Mesendoderm (in vitro differentiated cells): ENCODE measurements around the gene RETREG2.
A peak's percentile ranks its signal among the peaks of the same experiment; 100 is the strongest.

ENCODE experiments used
- DNase-seq: peaks from one replicate; pipeline ENCODE4 v3.0.0; 2013
- H2AK5ac ChIP-seq: 2 replicates; pipeline ENCODE4 v1.6.1; 2013; ENCODE audit warnings: low read length, inconsistent platforms
- H2BK120ac ChIP-seq: 2 replicates; pipeline ENCODE4 v1.6.1; 2013; ENCODE audit warnings: low read depth, mild to moderate bottlenecking, low read length, moderate library complexity, mixed read lengths
- H2BK15ac ChIP-seq: replicated peaks from 2 replicates; pipeline ENCODE4 v1.6.1; 2013; ENCODE audit warnings: low read depth, mild to moderate bottlenecking, moderate library complexity
- H2BK5ac ChIP-seq: 2 replicates; pipeline ENCODE4 v1.6.1; 2013; ENCODE audit warnings: low read length, inconsistent platforms
- H3K18ac ChIP-seq: 2 replicates; pipeline ENCODE4 v1.6.1; 2013; ENCODE audit warnings: mild to moderate bottlenecking, low read length, mixed read lengths
- H3K23ac ChIP-seq: one replicate; pipeline ENCODE4 v1.6.1; 2013; ENCODE audit warnings: low read length
- H3K27ac ChIP-seq: 2 replicates; pipeline ENCODE4 v1.5.1; 2013; ENCODE audit warnings: low read depth, mild to moderate bottlenecking, inconsistent platforms, low read length, moderate library complexity
- H3K27me3 ChIP-seq: 2 replicates; pipeline ENCODE4 v1.6.1; 2013; ENCODE audit warnings: low read length, control low read depth, mild to moderate bottlenecking, inconsistent platforms; ENCODE audit not compliant: insufficient read depth, poor library complexity
- H3K36me3 ChIP-seq: 2 replicates; pipeline ENCODE4 v1.6.1; 2013; ENCODE audit warnings: low read length, inconsistent platforms; ENCODE audit not compliant: control insufficient read depth, insufficient read depth
- H3K4ac ChIP-seq: one replicate; pipeline ENCODE4 v1.6.1; 2013; ENCODE audit warnings: low read depth, mild to moderate bottlenecking, low read length, moderate library complexity
- H3K4me1 ChIP-seq: 2 replicates; pipeline ENCODE4 v1.6.1; 2013; ENCODE audit warnings: low read depth, low read length, inconsistent platforms; ENCODE audit not compliant: control insufficient read depth
- H3K4me2 ChIP-seq: 2 replicates; pipeline ENCODE4 v1.6.1; 2013; ENCODE audit warnings: low read length
- H3K4me3 ChIP-seq: 2 replicates; pipeline ENCODE4 v1.5.1; 2013; ENCODE audit warnings: mild to moderate bottlenecking, low read length
- H3K56ac ChIP-seq: one replicate; pipeline ENCODE4 v1.6.1; 2013; ENCODE audit warnings: low read length
- H3K79me1 ChIP-seq: 2 replicates; pipeline ENCODE4 v1.6.1; 2013; ENCODE audit warnings: low read length, inconsistent platforms
- H3K79me2 ChIP-seq: 2 replicates; pipeline ENCODE4 v1.6.1; 2013; ENCODE audit warnings: mild to moderate bottlenecking, low read length; ENCODE audit not compliant: control insufficient read depth, insufficient read depth
- H3K9ac ChIP-seq: 2 replicates; pipeline ENCODE4 v1.6.1; 2013; ENCODE audit warnings: low read length, inconsistent platforms
- H4K5ac ChIP-seq: one replicate; pipeline ENCODE4 v1.6.1; 2013; ENCODE audit warnings: low read length
- H4K8ac ChIP-seq: one replicate; pipeline ENCODE4 v1.6.1; 2013; ENCODE audit warnings: low read depth, mild to moderate bottlenecking, control low read depth, low read length, moderate library complexity
- WGBS: extraction: QIAGEN DNeasy Blood & Tissue Kit; methylation state at CpG from one replicate; pipeline ENCODE4 v1.1.7; 2013; ENCODE audit warnings: low lambda C conversion rate, missing lambda C conversion rate; ENCODE audit not compliant: insufficient coverage; ENCODE audit errors: extremely low coverage; 5-methylcytosine and 5-hydroxymethylcytosine counted together

Gene RETREG2

GRCh38 chr2:219169930-219170654, 8.0 kb upstream of the RETREG2 start, which contains the start of gene SLC23A3:
SLC23A3 (minus strand) TSS chr2:219170029; CDS start chr2:219169984, 45 bp downstream.
- Histone ChIP-seq H3K18ac (no peak within 1 kb of the TSS), H3K27ac (no peak within 1 kb of the TSS), H3K4ac (no peak within 1 kb of the TSS), H2BK5ac (no peak within 1 kb of the TSS), H3K23ac (no peak within 1 kb of the TSS), H3K27me3 (no peaks in the 10 kb centered on the region), H3K4me1 (no peaks in the 10 kb centered on the region), H3K56ac (no peak within 1 kb of the TSS), H4K5ac (no peak within 1 kb of the TSS), H3K79me1 (no peaks in the 10 kb centered on the region), H2AK5ac (no peak within 1 kb of the TSS), H3K9ac (no peak within 1 kb of the TSS), H3K79me2 (no peaks in the 10 kb centered on the region), H3K4me2 (no peak within 1 kb of the TSS), H3K4me3 (no peak within 1 kb of the TSS), H4K8ac (no peak within 1 kb of the TSS), H2BK120ac (no peak within 1 kb of the TSS), H2BK15ac (no peak within 1 kb of the TSS), H3K36me3 (no peaks in the 10 kb centered on the region)
- no CpG with 5 or more reads among the region's 10 CpGs for WGBS
- DNase-seq: no peak

- H3K4me3 ChIP-seq: no peak overlapping the region
- H3K79me2 ChIP-seq: no peaks in the 10 kb centered on the region
- H3K79me1 ChIP-seq: peaks cover 3% of the 10 kb centered on the region
These were observed 6.8 kb upstream of the RETREG2 start for GRCh38 chr2:219171231-219171651.

DNA sequence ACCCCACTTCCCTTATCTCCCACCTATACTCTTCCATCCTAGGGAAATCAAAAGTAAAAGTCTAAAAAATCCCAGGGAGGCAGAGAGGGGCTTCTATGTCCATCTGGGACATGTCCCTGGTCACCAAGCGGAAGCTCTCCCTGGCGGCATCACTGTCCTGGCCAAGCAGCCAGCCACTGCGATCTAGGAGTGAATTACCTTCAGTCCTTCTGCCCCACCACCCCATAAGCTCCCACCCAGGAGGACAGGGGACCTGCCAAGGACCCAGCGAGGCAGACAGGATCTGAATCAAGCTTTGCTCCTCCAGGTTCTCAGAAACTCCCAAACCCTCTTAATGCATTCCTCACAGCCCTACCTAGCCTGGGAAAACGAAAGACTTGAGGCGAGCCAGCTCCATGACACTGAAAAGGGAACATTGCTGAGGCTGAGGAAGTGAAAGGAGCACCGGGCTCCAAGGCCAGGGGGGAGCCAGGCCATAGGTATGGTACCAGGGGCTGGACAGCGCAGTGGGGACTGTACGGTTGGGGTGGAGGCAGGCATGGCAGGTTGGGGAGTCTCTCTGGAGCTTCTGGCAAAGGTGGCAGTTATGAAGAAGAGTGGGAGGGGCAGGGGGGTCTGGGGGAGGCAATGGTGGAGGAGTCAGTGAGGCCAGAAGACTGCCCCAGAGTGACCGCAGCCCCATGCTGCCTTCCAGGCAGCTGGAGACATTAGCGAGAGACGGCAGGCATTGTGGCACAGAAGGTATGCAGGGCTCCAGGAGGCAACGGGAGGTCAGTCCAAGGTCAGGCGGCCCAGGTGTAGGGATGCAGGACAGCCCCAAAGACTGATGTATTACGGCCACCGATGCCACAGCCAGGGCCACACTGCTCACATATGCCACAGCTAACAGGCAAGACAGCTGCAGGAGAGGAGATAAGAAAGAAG, 5.6 kb upstream of the RETREG2 start:
- Histone ChIP-seq H2AK5ac (no peak overlapping the region), H2BK120ac (no peak overlapping the region), H2BK5ac (no peak overlapping the region), H3K56ac (no peak overlapping the region), H4K8ac (no peak overlapping the region), H3K79me1 (peaks cover 3% of the 10 kb centered on the region), H3K27ac (no peak overlapping the region), H3K4ac (no peak overlapping the region), H4K5ac (no peak overlapping the region), H3K9ac (no peak overlapping the region), H3K4me3 (no peak overlapping the region), H3K36me3 (no peaks in the 10 kb centered on the region), H3K23ac (no peak overlapping the region), H3K4me1 (no peaks in the 10 kb centered on the region), H3K27me3 (no peaks in the 10 kb centered on the region), H3K18ac (no peak overlapping the region), H3K79me2 (no peaks in the 10 kb centered on the region), H3K4me2 (no peak overlapping the region), H2BK15ac (no peak overlapping the region)
- no peak for DNase-seq
- WGBS: no CpG with 5 or more reads among the region's 16 CpGs

More at GRCh38 chr2:219171231-219171651, 6.8 kb upstream of the RETREG2 start:
- peak; percentile 96 for DNase-seq
- no peaks in the 10 kb centered on the region for H3K4me1 ChIP-seq
- no peak overlapping the region for H3K18ac ChIP-seq
- H3K56ac ChIP-seq: no peak overlapping the region
- H4K5ac ChIP-seq: no peak overlapping the region
- no peaks in the 10 kb centered on the region for H3K27me3 ChIP-seq
- H3K9ac ChIP-seq: no peak overlapping the region
- H3K36me3 ChIP-seq: no peaks in the 10 kb centered on the region
- H3K23ac ChIP-seq: no peak overlapping the region
- H3K4ac ChIP-seq: no peak overlapping the region
- H4K8ac ChIP-seq: no peak overlapping the region
- no peak overlapping the region for H2BK5ac ChIP-seq
- H3K4me2 ChIP-seq: no peak overlapping the region
- no peak overlapping the region for H2BK15ac ChIP-seq
- H2BK120ac ChIP-seq: no peak overlapping the region
- no peak overlapping the region for H3K27ac ChIP-seq
- WGBS: no CpG with 5 or more reads among the region's 6 CpGs
- H2AK5ac ChIP-seq: no peak overlapping the region

GRCh38 chr2:219173176-219173575, 4.9 kb upstream of the RETREG2 start:
- H3K36me3 ChIP-seq: no peaks in the 10 kb centered on the region
- H3K27me3 ChIP-seq: no peaks in the 10 kb centered on the region
- H2BK120ac ChIP-seq: no peak overlapping the region
- no peaks in the 10 kb centered on the region for H3K4me1 ChIP-seq
- H3K27ac ChIP-seq: no peak overlapping the region
- H3K79me1 ChIP-seq: peaks cover 3% of the 10 kb centered on the region
- H3K23ac ChIP-seq: no peak overlapping the region
- no peak overlapping the region for H3K4me3 ChIP-seq
- no peak overlapping the region for H4K8ac ChIP-seq
- H3K4ac ChIP-seq: no peak overlapping the region
- H3K4me2 ChIP-seq: no peak overlapping the region
- no peak overlapping the region for H2BK5ac ChIP-seq
- no peak for DNase-seq
- H3K18ac ChIP-seq: no peak overlapping the region
- no CpG with 5 or more reads among the region's 6 CpGs for WGBS
- H4K5ac ChIP-seq: no peak overlapping the region
- H3K56ac ChIP-seq: no peak overlapping the region
- H2BK15ac ChIP-seq: no peak overlapping the region
- no peak overlapping the region for H3K9ac ChIP-seq
- no peaks in the 10 kb centered on the region for H3K79me2 ChIP-seq
- no peak overlapping the region for H2AK5ac ChIP-seq

- no peak overlapping the region for H3K4ac ChIP-seq
- peaks cover 7% of the 10 kb centered on the region for H3K79me1 ChIP-seq
- H3K27ac ChIP-seq: no peak overlapping the region
- H3K18ac ChIP-seq: no peak overlapping the region
- H3K27me3 ChIP-seq: no peaks in the 10 kb centered on the region
- H3K9ac ChIP-seq: no peak overlapping the region
- H3K36me3 ChIP-seq: no peaks in the 10 kb centered on the region
- no CpG with 5 or more reads among the region's 3 CpGs for WGBS
- H2AK5ac ChIP-seq: no peak overlapping the region
- H3K23ac ChIP-seq: no peak overlapping the region
- H3K56ac ChIP-seq: no peak overlapping the region
- peaks cover 3% of the 10 kb centered on the region for H3K4me1 ChIP-seq
- H3K4me2 ChIP-seq: no peak overlapping the region
- H4K8ac ChIP-seq: no peak overlapping the region
- no peak for DNase-seq
- H4K5ac ChIP-seq: no peak overlapping the region
- H3K4me3 ChIP-seq: no peak overlapping the region
- no peak overlapping the region for H2BK120ac ChIP-seq
- H3K79me2 ChIP-seq: peaks cover 2% of the 10 kb centered on the region
- no peak overlapping the region for H2BK15ac ChIP-seq
- no peak overlapping the region for H2BK5ac ChIP-seq
These were observed 3.9 kb upstream of the RETREG2 start for GRCh38 chr2:219174146-219174545.
